BLaER1 treated with 17β-estradiol and CSF1 and Interleukin-3, amounts not matched to agents 10 nM and 100 nM (cell line): ENCODE measurements around the gene P4HA2.
"Not testable (repeated sequence)": the region's sequence is repeated elsewhere in the genome, so short reads cannot be mapped to it uniquely, and the experiment has no call there.

Source experiments
- H3K27ac ChIP-seq, 11 experiments: shearing (Covaris generic); formaldehyde crosslinking; 2 replicates each; pipeline ENCODE4 v1.8.1; 2022
- H3K27me3 ChIP-seq, 11 experiments: shearing (Covaris generic); formaldehyde crosslinking; 2 replicates each; pipeline ENCODE4 v1.8.1; 2022
- H3K36me3 ChIP-seq, 11 experiments: shearing (Covaris generic); formaldehyde crosslinking; 2 replicates each; pipeline ENCODE4 v1.8.1; 2022
- H3K4me1 ChIP-seq, 10 experiments: shearing (Covaris generic); formaldehyde crosslinking; 2 replicates each; pipeline ENCODE4 v1.8.1; 2022
- H3K4me2 ChIP-seq, 11 experiments: shearing (Covaris generic); formaldehyde crosslinking; 2 replicates each; pipeline ENCODE4 v1.8.1; 2022
- H3K4me3 ChIP-seq, 10 experiments: shearing (Covaris generic); formaldehyde crosslinking; 2 replicates each; pipeline ENCODE4 v1.8.1; 2022
- H3K9ac ChIP-seq, 11 experiments: shearing (Covaris generic); formaldehyde crosslinking; 2 replicates each; pipeline ENCODE4 v1.8.1; 2022
- H3K9me3 ChIP-seq, 11 experiments: shearing (Covaris generic); formaldehyde crosslinking; replicated peaks in 1 of 11; 2 replicates each; pipeline ENCODE4 v1.8.1; 2022
- H4K20me1 ChIP-seq, 11 experiments: shearing (Covaris generic); formaldehyde crosslinking; 2 replicates each; pipeline ENCODE4 v1.8.1; 2022
- Cebpa-rat ChIP-seq, 11 experiments: shearing (Covaris generic); IDR thresholded peaks; 2 replicates each; pipeline ENCODE4 v1.8.1; 2022

Gene P4HA2

GRCh38 chr5:132179405-132179804 is 48.2 kb downstream of the P4HA2 start:
- Histone ChIP-seq H3K4me3 (no peak overlapping the region), H3K9me3 (peaks cover 0 to 13% (median 9%) of the 10 kb centered on the region in 11 experiments; a peak in 19 of 22 replicates), H4K20me1 (no peaks in the 10 kb centered on the region), H3K36me3 (peaks cover 0 to 6% (median 0%) of the 10 kb centered on the region in 11 experiments; a peak in 1 of 22 replicates), H3K4me2 (peak overlapping the region in 7 of 11 experiments; percentile 0 to 36 (median 11); a peak in 7 of 22 replicates), H3K9ac (no peak overlapping the region), H3K4me1 (peaks cover 20 to 42% (median 31%) of the 10 kb centered on the region in 10 experiments), H3K27ac (no peak overlapping the region), H3K27me3 (no peaks in the 10 kb centered on the region)
- no peak for TF ChIP-seq Cebpa-rat (IDR thresholded peaks at IDR 0.05)

GRCh38 chr5:132177691-132178149 is 49.9 kb downstream of the P4HA2 start:
- H3K4me1 ChIP-seq: peaks cover 20 to 42% (median 31%) of the 10 kb centered on the region in 10 experiments
- H3K9me3 ChIP-seq: no peaks in the 10 kb centered on the region
- peak overlapping the region in 2 of 11 experiments; percentile 7 to 13; a peak in 2 of 22 replicates for H3K27ac ChIP-seq
- H3K4me3 ChIP-seq: no peak overlapping the region
- no peaks in the 10 kb centered on the region for H3K36me3 ChIP-seq
- peak overlapping the region in 10 of 11 experiments; percentile 15 to 88 (median 62); a peak in 14 of 22 replicates for H3K4me2 ChIP-seq
- TF ChIP-seq Cebpa-rat (IDR thresholded peaks at IDR 0.05): no peak
- no peaks in the 10 kb centered on the region for H3K27me3 ChIP-seq
- no peaks in the 10 kb centered on the region for H4K20me1 ChIP-seq
- H3K9ac ChIP-seq: no peak overlapping the region

GRCh38 chr5:132176987-132177386 is 50.7 kb downstream of the P4HA2 start:
- Histone ChIP-seq H4K20me1 (no peaks in the 10 kb centered on the region), H3K36me3 (no peaks in the 10 kb centered on the region), H3K27me3 (no peaks in the 10 kb centered on the region), H3K9ac (0 out of 22 replicates have a peak overlapping the region, but pooled peaks of 1 of the 11 experiments have one; percentile 7), H3K4me2 (peak overlapping the region; percentile 47 to 88 (median 69)), H3K9me3 (no peaks in the 10 kb centered on the region), H3K27ac (peak overlapping the region in 8 of 11 experiments; percentile 34 to 54 (median 45); a peak in 13 of 22 replicates), H3K4me1 (peaks cover 20 to 42% (median 31%) of the 10 kb centered on the region in 10 experiments), H3K4me3 (peak overlapping the region in 3 of 10 experiments; percentile 2 to 37 (median 33); a peak in 4 of 20 replicates)
- no peak for TF ChIP-seq Cebpa-rat (IDR thresholded peaks at IDR 0.05)

GRCh38 chr5:132176521-132176945 is 51.1 kb downstream of the P4HA2 start:
- no peaks in the 10 kb centered on the region for H3K27me3 ChIP-seq
- peak overlapping the region; percentile 47 to 88 (median 69) for H3K4me2 ChIP-seq
- H3K4me3 ChIP-seq: peak overlapping the region in 3 of 10 experiments; percentile 2 to 37 (median 33); a peak in 5 of 20 replicates
- peak overlapping the region in 8 of 11 experiments; percentile 34 to 54 (median 45); a peak in 13 of 22 replicates for H3K27ac ChIP-seq
- no peaks in the 10 kb centered on the region for H4K20me1 ChIP-seq
- no peak for TF ChIP-seq Cebpa-rat (IDR thresholded peaks at IDR 0.05)
- no peaks in the 10 kb centered on the region for H3K36me3 ChIP-seq
- peak overlapping the region in 1 of 11 experiments; percentile 7; a peak in 1 of 22 replicates for H3K9ac ChIP-seq
- no peaks in the 10 kb centered on the region for H3K9me3 ChIP-seq
- H3K4me1 ChIP-seq: peaks cover 20 to 42% (median 31%) of the 10 kb centered on the region in 10 experiments

GRCh38 chr5:132162945-132163344 is 64.7 kb downstream of the P4HA2 start:
- no peaks in the 10 kb centered on the region for H4K20me1 ChIP-seq
- H3K4me1 ChIP-seq: 0 out of 20 replicates have a peak, but pooled peaks cover 0 to 4% (median 0%) of the 10 kb centered on the region in 10 experiments
- no peak overlapping the region for H3K27ac ChIP-seq
- no peaks in the 10 kb centered on the region for H3K27me3 ChIP-seq
- peaks cover 4 to 22% (median 16%) of the 10 kb centered on the region in 11 experiments for H3K9me3 ChIP-seq
- H3K9ac ChIP-seq: no peak overlapping the region
- TF ChIP-seq Cebpa-rat (IDR thresholded peaks at IDR 0.05): no peak
- H3K4me3 ChIP-seq: no peak overlapping the region
- H3K36me3 ChIP-seq: no peaks in the 10 kb centered on the region
- no peak overlapping the region for H3K4me2 ChIP-seq

GRCh38 chr5:132161574-132162326 is 65.9 kb downstream of the P4HA2 start:
- not testable (repeated sequence) for H3K27ac ChIP-seq, H3K4me3 ChIP-seq, H3K4me1 ChIP-seq, H3K36me3 ChIP-seq, H3K4me2 ChIP-seq, H3K9ac ChIP-seq, H3K27me3 ChIP-seq, H4K20me1 ChIP-seq
- H3K9me3 ChIP-seq: peaks cover 2 to 19% (median 11%) of the 10 kb centered on the region in 11 experiments; a peak in 20 of 22 replicates

- Histone ChIP-seq H3K9me3 (peaks cover 43 to 63% (median 49%) of the 10 kb centered on the region in 11 experiments), H3K9ac (no peak overlapping the region), H4K20me1 (no peaks in the 10 kb centered on the region), H3K4me1 (no peaks in the 10 kb centered on the region), H3K4me2 (no peak overlapping the region), H3K36me3 (no peaks in the 10 kb centered on the region), H3K4me3 (no peak overlapping the region), H3K27ac (no peak overlapping the region), H3K27me3 (no peaks in the 10 kb centered on the region)
- no peak for TF ChIP-seq Cebpa-rat (IDR thresholded peaks at IDR 0.05)
These were observed 71.2 kb downstream of the P4HA2 start for GRCh38 chr5:132156413-132156812.

- no peaks in the 10 kb centered on the region for H3K36me3 ChIP-seq
- H4K20me1 ChIP-seq: no peaks in the 10 kb centered on the region
- H3K4me2 ChIP-seq: no peak overlapping the region
- H3K9me3 ChIP-seq: peaks cover 26 to 44% (median 33%) of the 10 kb centered on the region in 11 experiments
- H3K27me3 ChIP-seq: no peaks in the 10 kb centered on the region
- H3K4me3 ChIP-seq: no peak overlapping the region
- TF ChIP-seq Cebpa-rat (IDR thresholded peaks at IDR 0.05): no peak
- H3K9ac ChIP-seq: no peak overlapping the region
- H3K27ac ChIP-seq: no peak overlapping the region
- H3K4me1 ChIP-seq: no peaks in the 10 kb centered on the region
These were observed 77.1 kb downstream of the P4HA2 start for GRCh38 chr5:132150565-132150964.

GRCh38 chr5:132147663-132148062 is 80.0 kb downstream of the P4HA2 start:
- no peaks in the 10 kb centered on the region for H4K20me1 ChIP-seq
- H3K27me3 ChIP-seq: no peaks in the 10 kb centered on the region
- peaks cover 22 to 40% (median 32%) of the 10 kb centered on the region in 11 experiments for H3K9me3 ChIP-seq
- H3K36me3 ChIP-seq: no peaks in the 10 kb centered on the region
- H3K4me1 ChIP-seq: no peaks in the 10 kb centered on the region
- no peak for TF ChIP-seq Cebpa-rat (IDR thresholded peaks at IDR 0.05)
- H3K9ac ChIP-seq: no peak overlapping the region
- H3K27ac ChIP-seq: no peak overlapping the region
- no peak overlapping the region for H3K4me2 ChIP-seq
- H3K4me3 ChIP-seq: no peak overlapping the region

- not testable (repeated sequence) for H3K27me3 ChIP-seq, H3K27ac ChIP-seq, H3K4me2 ChIP-seq, H3K4me1 ChIP-seq, H4K20me1 ChIP-seq, H3K4me3 ChIP-seq, H3K9ac ChIP-seq, H3K36me3 ChIP-seq
- peaks cover 16 to 35% (median 26%) of the 10 kb centered on the region in 11 experiments for H3K9me3 ChIP-seq
These were observed 82.3 kb downstream of the P4HA2 start for GRCh38 chr5:132145326-132145725.
